HG03025 (cell line): ENCODE measurements around the gene STXBP5L.
"Not testable (repeated sequence)": the region's sequence is repeated elsewhere in the genome, so short reads cannot be mapped to it uniquely, and the experiment has no call there.

Source experiments
- ATAC-seq: cut with Tn5 transposase; IDR thresholded peaks from one replicate; pipeline ENCODE4 v1.9.1; 2021; ENCODE audit warnings: mild to moderate bottlenecking, moderate library complexity; ENCODE audit not compliant: unreplicated experiment, low FRiP score

Gene STXBP5L

GRCh38 chr3:121414924-121415323, 506.9 kb downstream of the STXBP5L start:
- ATAC-seq, result no peak

GRCh38 chr3:121418182-121418581, 510.2 kb downstream of the STXBP5L start:
- no peak for ATAC-seq

GRCh38 chr3:121424549-121424948, 516.5 kb downstream of the STXBP5L start:
- no peak for ATAC-seq

GRCh38 chr3:121430664-121431215, 522.7 kb downstream of the STXBP5L start:
- no peak for ATAC-seq

GRCh38 chr3:121431726-121432517, 523.9 kb downstream of the STXBP5L start:
- peak; percentile 91 for ATAC-seq

GRCh38 chr3:121436074-121436473, 528.1 kb downstream of the STXBP5L start:
- no peak for ATAC-seq

GRCh38 chr3:121436641-121437040, 528.6 kb downstream of the STXBP5L start:
- ATAC-seq, result no peak

- no peak for ATAC-seq
Observed at GRCh38 chr3:121443456-121443855, 535.5 kb downstream of the STXBP5L start.

- not testable (repeated sequence) for ATAC-seq
Observed at GRCh38 chr3:121451752-121452151, 543.7 kb downstream of the STXBP5L start.

- no peak for ATAC-seq
Observed at GRCh38 chr3:121462565-121462964, 554.6 kb downstream of the STXBP5L start.

GRCh38 chr3:121463745-121464144, 555.7 kb downstream of the STXBP5L start:
- no peak for ATAC-seq

- ATAC-seq, result no peak
Observed at GRCh38 chr3:121467085-121467484, 559.1 kb downstream of the STXBP5L start.

GRCh38 chr3:121473001-121473400, 565.0 kb downstream of the STXBP5L start:
- ATAC-seq, result no peak
